ENCODE data around the gene NUP93. TPM values are rescaled to one million over a fixed set of nuclear protein-coding genes. Genes with fewer than 3 reads are reported as not detected.
"Not testable (repeated sequence)": the region's sequence is repeated elsewhere in the genome, so short reads cannot be mapped to it uniquely, and the experiment has no call there.

The NUP93 gene
- total and polyA plus RNA-seq, 9 of the 15 experiments (the other 6 are each of a cell fraction or from before 2014, with no cell fraction given) = 92.0 to 162 (median 121) TPM

DNA sequence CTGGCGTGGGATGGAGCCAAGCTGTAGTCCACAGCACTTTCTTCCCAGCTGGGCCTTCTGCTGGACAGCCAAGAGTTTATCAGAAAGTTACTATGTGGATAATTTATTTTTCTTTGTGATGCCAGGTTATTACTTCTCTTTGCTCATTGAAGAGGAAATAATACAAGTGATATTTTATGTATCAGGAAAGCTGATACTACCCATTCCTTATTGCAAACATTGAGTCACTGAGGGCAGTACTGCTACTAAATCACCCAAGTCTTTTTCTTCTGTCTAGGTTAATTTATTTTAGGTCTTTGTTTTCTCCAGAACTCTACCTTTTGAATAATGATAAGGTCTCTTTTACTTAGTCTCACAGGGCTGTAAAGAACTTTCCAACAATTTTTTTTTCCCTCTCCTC, 8.3 kb downstream of the NUP93 start:
- Histone ChIP-seq H3K9me3 (replicated peaks; ENCODE audit: control insufficient read depth, insufficient read depth, low read depth, low read length) (no peaks in the 10 kb centered on the region), H3K79me2 (ENCODE audit: control insufficient read depth, insufficient read depth, low read length) (peaks cover 76% of the 10 kb centered on the region), H3K27me3 (ENCODE audit: control insufficient read depth in 2 of 2, insufficient read depth in 2 of 2, low read length in 2 of 2) (no peaks in the 10 kb centered on the region), H3K4me1 (replicated peaks in 1 of 2; ENCODE audit: control insufficient read depth in 2 of 2, insufficient read depth in 2 of 2, low read length in 2 of 2) (peaks cover 10 to 35% of the 10 kb centered on the region in 2 experiments), H4K20me1 (replicated peaks; ENCODE audit: control insufficient read depth, insufficient read depth, low read length) (peaks cover 21% of the 10 kb centered on the region), H3K9ac (ENCODE audit: insufficient read depth in 1 of 2, low read depth in 2 of 2, low read length in 2 of 2) (no peak overlapping the region), H3K36me3 (ENCODE audit: control insufficient read depth, insufficient read depth, low read length) (peaks cover 22% of the 10 kb centered on the region), H3K4me2 (ENCODE audit: insufficient read depth, low read length) (no peak overlapping the region), H3K27ac (ENCODE audit: extremely low read depth, low read depth, low read length) (no peak overlapping the region), H3K9me1 (ENCODE audit: control insufficient read depth, insufficient read depth, low read length) (peaks cover 3% of the 10 kb centered on the region), H3K4me3 (no peak overlapping the region), H2AFZ (ENCODE audit: low read depth, low read length) (no peak overlapping the region)
- in situ Hi-C loops (cut with MboI) (no loop called here), intact Hi-C loops (cut with micrococcal nuclease) (no loop called here)
- CTCF ChIA-PET (ENCODE audit: low intra/inter-chr PET ratio) = no interaction called here
- TF ChIP-seq TRIM24 (IDR thresholded peaks at IDR 0.05) (no peak), ZNF764 (CRISPR knock-in tag; IDR thresholded peaks at IDR 0.05; ENCODE audit: low read depth) (no peak), CBX8 (IDR thresholded peaks at IDR 0.05; ENCODE audit: borderline replicate concordance, extremely low read depth, low read depth, low read length, poor library complexity, severe bottlenecking) (no peak), PTTG1 (tag; IDR thresholded peaks at IDR 0.05; ENCODE audit: low read depth) (no peak), IRF2 (CRISPR knock-in tag; IDR thresholded peaks at IDR 0.05) (no peak), HDAC8 (tag; IDR thresholded peaks at IDR 0.05) (no peak), SMAD2 (IDR thresholded peaks at IDR 0.05; ENCODE audit: low read depth, low read length) (no peak), NR4A1 (CRISPR knock-in tag; IDR thresholded peaks at IDR 0.05) (no peak), NR4A1 (tag; IDR thresholded peaks at IDR 0.05) (no peak), ZNF436 (CRISPR knock-in tag; IDR thresholded peaks at IDR 0.05) (no peak)
- TF ChIP-seq, protein P1, sequence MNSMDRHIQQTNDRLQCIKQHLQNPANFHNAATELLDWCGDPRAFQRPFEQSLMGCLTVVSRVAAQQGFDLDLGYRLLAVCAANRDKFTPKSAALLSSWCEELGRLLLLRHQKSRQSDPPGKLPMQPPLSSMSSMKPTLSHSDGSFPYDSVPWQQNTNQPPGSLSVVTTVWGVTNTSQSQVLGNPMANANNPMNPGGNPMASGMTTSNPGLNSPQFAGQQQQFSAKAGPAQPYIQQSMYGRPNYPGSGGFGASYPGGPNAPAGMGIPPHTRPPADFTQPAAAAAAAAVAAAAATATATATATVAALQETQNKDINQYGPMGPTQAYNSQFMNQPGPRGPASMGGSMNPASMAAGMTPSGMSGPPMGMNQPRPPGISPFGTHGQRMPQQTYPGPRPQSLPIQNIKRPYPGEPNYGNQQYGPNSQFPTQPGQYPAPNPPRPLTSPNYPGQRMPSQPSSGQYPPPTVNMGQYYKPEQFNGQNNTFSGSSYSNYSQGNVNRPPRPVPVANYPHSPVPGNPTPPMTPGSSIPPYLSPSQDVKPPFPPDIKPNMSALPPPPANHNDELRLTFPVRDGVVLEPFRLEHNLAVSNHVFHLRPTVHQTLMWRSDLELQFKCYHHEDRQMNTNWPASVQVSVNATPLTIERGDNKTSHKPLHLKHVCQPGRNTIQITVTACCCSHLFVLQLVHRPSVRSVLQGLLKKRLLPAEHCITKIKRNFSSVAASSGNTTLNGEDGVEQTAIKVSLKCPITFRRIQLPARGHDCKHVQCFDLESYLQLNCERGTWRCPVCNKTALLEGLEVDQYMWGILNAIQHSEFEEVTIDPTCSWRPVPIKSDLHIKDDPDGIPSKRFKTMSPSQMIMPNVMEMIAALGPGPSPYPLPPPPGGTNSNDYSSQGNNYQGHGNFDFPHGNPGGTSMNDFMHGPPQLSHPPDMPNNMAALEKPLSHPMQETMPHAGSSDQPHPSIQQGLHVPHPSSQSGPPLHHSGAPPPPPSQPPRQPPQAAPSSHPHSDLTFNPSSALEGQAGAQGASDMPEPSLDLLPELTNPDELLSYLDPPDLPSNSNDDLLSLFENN (IDR thresholded peaks at IDR 0.05; ENCODE audit: low read depth in 2 of 2, low read length in 2 of 2) = no peak
- ATAC-seq = no peak
- no TSS peak for BruUV-seq (replicated peaks)
- no peak for DNase-seq (ENCODE audit: extremely low read depth in 1 of 4, low spot score in 3 of 4)
- POLR2A ChIA-PET = no interaction called here
- 82% methylated on average over 1 of the region's 1 CpG for WGBS (ENCODE audit: insufficient coverage, low coverage, missing lambda C conversion rate)
- no peak for FAIRE-seq

- H2AFZ ChIP-seq (ENCODE audit: low read depth, low read length); H3K9ac ChIP-seq (ENCODE audit: insufficient read depth in 1 of 2, low read depth in 2 of 2, low read length in 2 of 2); CTCF ChIA-PET (ENCODE audit: low intra/inter-chr PET ratio); H3K9me3 ChIP-seq (replicated peaks; ENCODE audit: control insufficient read depth, insufficient read depth, low read depth, low read length); H3K4me3 ChIP-seq; H3K9me1 ChIP-seq (ENCODE audit: control insufficient read depth, insufficient read depth, low read length); H3K4me2 ChIP-seq (ENCODE audit: insufficient read depth, low read length); ATAC-seq; BruUV-seq (replicated peaks); in situ Hi-C loops (cut with MboI); H3K27ac ChIP-seq (ENCODE audit: extremely low read depth, low read depth, low read length); intact Hi-C loops (cut with micrococcal nuclease); POLR2A ChIA-PET; H3K27me3 ChIP-seq (ENCODE audit: control insufficient read depth in 2 of 2, insufficient read depth in 2 of 2, low read length in 2 of 2); DNase-seq (ENCODE audit: extremely low read depth in 1 of 4, low spot score in 3 of 4); FAIRE-seq: not testable (repeated sequence)
- H4K20me1 ChIP-seq (replicated peaks; ENCODE audit: control insufficient read depth, insufficient read depth, low read length) = peaks cover 21% of the 10 kb centered on the region; the same call in 1 of the 2 replicates
- peaks cover 9 to 30% of the 10 kb centered on the region in 2 experiments; a peak in 3 of 5 replicates for H3K4me1 ChIP-seq (replicated peaks in 1 of 2; ENCODE audit: control insufficient read depth in 2 of 2, insufficient read depth in 2 of 2, low read length in 2 of 2)
- peaks cover 76% of the 10 kb centered on the region for H3K79me2 ChIP-seq (ENCODE audit: control insufficient read depth, insufficient read depth, low read length)
- no CpG with 5 or more reads among the region's 38 CpGs for WGBS (ENCODE audit: insufficient coverage, low coverage, missing lambda C conversion rate)
- H3K36me3 ChIP-seq (ENCODE audit: control insufficient read depth, insufficient read depth, low read length) = peaks cover 14% of the 10 kb centered on the region
These were observed 9.4 kb downstream of the NUP93 start for GRCh38 chr16:56739378-56739777.

Data from K562 (cell line).